K562 (cell line): ENCODE data around the gene NR2F6. TPM values are rescaled to one million over a fixed set of nuclear protein-coding genes. Genes with fewer than 3 reads are reported as not detected.
A peak's percentile ranks its signal among the peaks of the same experiment; 100 is the strongest.

Experiments used
- CHD2 ChIP-seq: IDR thresholded peaks from 2 replicates; pipeline ENCODE4 v1.6.1; 2011; ENCODE audit warnings: low read depth, low read length
- DDX20 ChIP-seq: fragments of 450-650 bp; IDR thresholded peaks from 2 replicates; pipeline ENCODE4 v1.6.1; 2016; ENCODE audit warnings: missing genetic modification characterization, low read depth, mild to moderate bottlenecking, missing compliant biosample characterization, moderate library complexity
- ERF ChIP-seq: fragments of 450-650 bp; formaldehyde crosslinking; IDR thresholded peaks from 2 replicates; pipeline ENCODE4 v1.4.0; 2020; ENCODE audit warnings: mild to moderate bottlenecking, mixed read lengths
- FOXJ2 ChIP-seq: fragments of 200-800 bp; sonication (Bioruptor generic); IDR thresholded peaks from 2 replicates; pipeline ENCODE4 v1.6.1; 2016; ENCODE audit warnings: missing genetic modification characterization, missing compliant biosample characterization
- HCFC1 ChIP-seq: IDR thresholded peaks from 2 replicates; pipeline ENCODE4 v1.6.1; 2012; ENCODE audit warnings: low read depth, low read length, improper control_type of control experiment
- KLF13 ChIP-seq: fragments of 450-650 bp; IDR thresholded peaks from 2 replicates; pipeline ENCODE4 v1.6.1; 2016; ENCODE audit warnings: missing genetic modification characterization, low read depth, mild to moderate bottlenecking, missing compliant biosample characterization, moderate library complexity, borderline replicate concordance
- MECOM ChIP-seq: fragments of 250-450 bp; sonication (Bioruptor Pico); IDR thresholded peaks from 2 replicates; pipeline ENCODE4 v1.8.0; 2022; ENCODE audit warnings: inconsistent platforms
- NR4A1 ChIP-seq, 2 experiments: fragments of 250-450 bp in 1 of 2; fragments of 450-650 bp in 1 of 2; sonication (Bioruptor Pico) in 1 of 2; IDR thresholded peaks; 2 replicates each; pipeline versions ENCODE4 v1.4.0 to v1.6.1; 2016 to 2020; ENCODE audit warnings: mild to moderate bottlenecking in 2 of 2, missing compliant biosample characterization in 1 of 2, missing genetic modification characterization in 1 of 2, moderate library complexity in 1 of 2
- POU5F1 ChIP-seq: fragments of 150-350 bp; IDR thresholded peaks from 2 replicates; pipeline ENCODE4 v1.6.1; 2014; ENCODE audit warnings: borderline replicate concordance, low read length, low read depth, mild to moderate bottlenecking; ENCODE audit not compliant: partially characterized antibody
- PURB ChIP-seq: sonication (generic); formaldehyde crosslinking; IDR thresholded peaks from 2 replicates; pipeline ENCODE4 v1.9.0; 2021; ENCODE audit warnings: low read depth, mild to moderate bottlenecking, missing genetic modification reagents
- RERE ChIP-seq: sonication (generic); formaldehyde crosslinking; IDR thresholded peaks from 2 replicates; pipeline ENCODE4 v1.8.0; 2023; ENCODE audit warnings: missing genetic modification reagents, mild to moderate bottlenecking, borderline replicate concordance
- SLC30A9 ChIP-seq: fragments of 250-450 bp; sonication (Bioruptor Pico); IDR thresholded peaks from 2 replicates; pipeline ENCODE4 v1.8.0; 2022; ENCODE audit warnings: mild to moderate bottlenecking, moderate library complexity
- ZNF124 ChIP-seq: sonication (generic); formaldehyde crosslinking; IDR thresholded peaks from 2 replicates; pipeline ENCODE4 v1.8.1; 2022; ENCODE audit warnings: missing genetic modification reagents
- ZNF143 ChIP-seq: sonication (generic); formaldehyde crosslinking; IDR thresholded peaks from 2 replicates; pipeline ENCODE4 v1.9.0; 2022; ENCODE audit warnings: mild to moderate bottlenecking, missing genetic modification reagents
- ZNF507 ChIP-seq: conservative IDR thresholded peaks from 2 replicates; pipeline ENCODE4 v1.6.1; 2017; ENCODE audit warnings: missing genetic modification characterization, missing compliant biosample characterization
- polyA plus RNA-seq, 8 experiments: library from polyadenylated mRNA; depleted of rRNA in 4 of 8; stranded (reverse) in 5 of 8; unstranded in 3 of 8; fragments of >200 nt; fragmentation: Nextera tagmentation in 2 of 8; fragmentation: Illumina TruSeq in 1 of 8; extraction: Ambion mirVana in 2 of 8; extraction: Trizol in 1 of 8; gene quantifications; 2 replicates each; pipeline versions ENCODE4 v1.2.1 to v1.2.3, GENCODE V29; 2011 to 2014; ENCODE audit warnings: inconsistent platforms in 1 of 8, missing spikeins in 1 of 8
- total RNA-seq, 7 experiments: library from RNA; depleted of rRNA in 6 of 7; stranded (reverse); fragments of >200 nt in 6 of 7; fragmentation: Illumina TruSeq in 2 of 7; extraction: Trizol in 2 of 7; gene quantifications; 2 replicates each; pipeline versions ENCODE4 v1.2.1 to v1.2.3, GENCODE V29; 2011 to 2021; ENCODE audit warnings: low replicate concordance in 1 of 7
- TF ChIP-seq, protein P1 (sequence below): fragments of 450-650 bp; IDR thresholded peaks from 2 replicates; pipeline ENCODE4 v1.6.1; 2018; ENCODE audit not compliant: partially characterized antibody

Gene NR2F6
- total and polyA plus RNA-seq, 9 of the 15 experiments (the other 6 are each of a cell fraction or from before 2014, with no cell fraction given) = 0.76 to 97.5 (median 18.8) TPM

DNA sequence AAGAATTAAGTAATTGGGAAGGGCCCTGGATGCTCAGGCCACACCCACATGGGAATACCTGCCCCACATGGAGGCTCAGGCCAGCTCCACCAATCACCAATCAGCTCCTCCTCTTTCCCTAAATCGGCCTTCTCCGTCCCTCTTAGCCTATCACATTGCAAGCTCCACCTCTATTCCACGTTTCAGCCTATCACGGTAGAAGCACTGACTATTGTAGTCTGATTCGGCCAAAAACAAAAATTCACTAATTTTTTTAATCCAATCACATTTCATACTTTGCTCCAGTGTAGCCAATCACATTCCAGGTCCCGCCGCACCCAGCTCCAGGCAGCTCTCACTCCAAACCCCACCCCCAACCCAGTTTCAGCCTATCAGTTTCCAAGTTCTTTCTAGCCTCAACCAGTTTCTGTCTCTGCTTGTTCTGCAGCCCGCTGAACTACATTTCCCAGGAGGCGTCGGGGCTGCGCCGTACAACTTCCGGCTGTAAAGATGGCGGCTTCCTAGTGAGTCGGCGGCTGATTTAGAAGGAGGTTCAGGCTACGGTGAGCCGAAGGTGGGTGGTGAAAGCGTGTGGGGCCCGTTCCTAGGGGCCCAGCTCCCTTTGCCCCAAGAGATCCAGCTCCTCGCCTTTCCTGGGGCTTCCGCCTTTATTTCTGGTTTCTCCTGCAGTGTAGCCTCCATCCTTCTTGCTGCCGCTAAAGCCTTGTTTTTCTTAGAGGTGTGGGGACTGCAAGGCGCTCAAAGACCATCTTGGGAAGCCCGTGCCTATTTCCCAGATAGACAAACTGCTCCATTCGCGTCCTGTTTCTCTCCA lies 21.5 kb upstream of the NR2F6 start, which contains the start of gene BABAM1 (continued):
- TF ChIP-seq RERE = no peak
- TF ChIP-seq ZNF507 = no peak
- TF ChIP-seq KLF13 (tag) = no peak
- no peak for TF ChIP-seq DDX20 (tag)
- TF ChIP-seq ERF = 0 out of 2 replicates have a peak, but pooled peaks have one; percentile 78
- TF ChIP-seq CHD2 = peak; percentile 87
- peak; percentile 95 for TF ChIP-seq ZNF143 (CRISPR knock-in tag)
- TF ChIP-seq PURB (CRISPR knock-in tag) = no peak
- peak; percentile 94 for TF ChIP-seq FOXJ2 (tag)
- no peak for TF ChIP-seq SLC30A9
- no peak for TF ChIP-seq NR4A1 (CRISPR knock-in tag; IDR thresholded peaks at IDR 0.05)
- peak; percentile 93 for TF ChIP-seq NR4A1 (tag; IDR thresholded peaks at IDR 0.05)
- no peak for TF ChIP-seq ZNF124 (CRISPR knock-in tag)
- TF ChIP-seq, protein P1, sequence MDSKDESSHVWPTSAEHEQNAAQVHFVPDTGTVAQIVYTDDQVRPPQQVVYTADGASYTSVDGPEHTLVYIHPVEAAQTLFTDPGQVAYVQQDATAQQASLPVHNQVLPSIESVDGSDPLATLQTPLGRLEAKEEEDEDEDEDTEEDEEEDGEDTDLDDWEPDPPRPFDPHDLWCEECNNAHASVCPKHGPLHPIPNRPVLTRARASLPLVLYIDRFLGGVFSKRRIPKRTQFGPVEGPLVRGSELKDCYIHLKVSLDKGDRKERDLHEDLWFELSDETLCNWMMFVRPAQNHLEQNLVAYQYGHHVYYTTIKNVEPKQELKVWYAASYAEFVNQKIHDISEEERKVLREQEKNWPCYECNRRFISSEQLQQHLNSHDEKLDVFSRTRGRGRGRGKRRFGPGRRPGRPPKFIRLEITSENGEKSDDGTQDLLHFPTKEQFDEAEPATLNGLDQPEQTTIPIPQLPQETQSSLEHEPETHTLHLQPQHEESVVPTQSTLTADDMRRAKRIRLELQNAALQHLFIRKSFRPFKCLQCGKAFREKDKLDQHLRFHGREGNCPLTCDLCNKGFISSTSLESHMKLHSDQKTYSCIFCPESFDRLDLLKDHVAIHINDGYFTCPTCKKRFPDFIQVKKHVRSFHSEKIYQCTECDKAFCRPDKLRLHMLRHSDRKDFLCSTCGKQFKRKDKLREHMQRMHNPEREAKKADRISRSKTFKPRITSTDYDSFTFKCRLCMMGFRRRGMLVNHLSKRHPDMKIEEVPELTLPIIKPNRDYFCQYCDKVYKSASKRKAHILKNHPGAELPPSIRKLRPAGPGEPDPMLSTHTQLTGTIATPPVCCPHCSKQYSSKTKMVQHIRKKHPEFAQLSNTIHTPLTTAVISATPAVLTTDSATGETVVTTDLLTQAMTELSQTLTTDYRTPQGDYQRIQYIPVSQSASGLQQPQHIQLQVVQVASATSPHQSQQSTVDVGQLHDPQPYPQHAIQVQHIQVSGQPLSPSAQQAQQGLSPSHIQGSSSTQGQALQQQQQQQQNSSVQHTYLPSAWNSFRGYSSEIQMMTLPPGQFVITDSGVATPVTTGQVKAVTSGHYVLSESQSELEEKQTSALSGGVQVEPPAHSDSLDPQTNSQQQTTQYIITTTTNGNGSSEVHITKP = no peak
- TF ChIP-seq HCFC1 = peak; percentile 97
- 0 out of 2 replicates have a peak, but pooled peaks have one; percentile 55 for TF ChIP-seq MECOM (CRISPR knock-in tag)
- peak; percentile 55 for TF ChIP-seq POU5F1
